Transverse colon (tissue), 4 donors: ENCODE data around the gene DCP1A.

Source experiments
- EP300 ChIP-seq: sonication (generic); formaldehyde crosslinking; IDR thresholded peaks from one replicate; pipeline ENCODE4 v1.6.1; 2017; ENCODE audit warnings: antibody characterized with exemption, low read depth
- POLR2A ChIP-seq: fragments of 450-650 bp; IDR thresholded peaks from one replicate; pipeline ENCODE4 v1.6.1; 2016; ENCODE audit warnings: antibody characterized with exemption, mild to moderate bottlenecking, moderate library complexity
- POLR2AphosphoS5 ChIP-seq, 3 donors: sonication (generic); formaldehyde crosslinking; IDR thresholded peaks; one replicate each; pipeline ENCODE4 v1.6.1; 2016; ENCODE audit warnings: antibody characterized with exemption in 3 of 3
- TF ChIP-seq, protein P1 (sequence below), 5 experiments: fragments of 200-600 bp in 3 of 5; fragments of 450-650 bp in 2 of 5; sonication (generic) in 3 of 5; IDR thresholded peaks; 1 replicate in 2 of 5; 2 replicates in 3 of 5; pipeline ENCODE4 v1.5.1; 2016 to 2017; ENCODE audit warnings: antibody characterized with exemption in 5 of 5, inconsistent platforms in 3 of 5, mild to moderate bottlenecking in 2 of 5, moderate library complexity in 1 of 5

DNA sequence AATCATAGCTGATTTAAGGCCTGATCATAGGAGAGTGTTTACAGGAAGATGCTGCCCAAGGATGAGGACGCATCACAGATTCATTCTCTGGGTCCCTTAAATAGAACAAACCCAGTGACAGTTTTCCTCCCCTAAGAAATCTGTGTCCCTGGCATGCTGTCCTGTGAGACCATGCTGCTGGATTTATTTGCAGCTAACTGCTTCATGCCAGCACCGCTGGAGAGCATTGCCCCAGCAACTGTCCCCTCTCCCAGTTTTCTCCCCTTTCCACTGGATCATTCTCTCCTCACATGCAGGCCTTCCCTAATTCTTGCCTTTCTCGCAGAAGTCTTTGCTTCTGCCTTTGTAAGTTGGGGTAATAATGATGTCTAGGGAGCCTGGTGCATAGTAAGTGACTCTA lies 29.3 kb upstream of the DCP1A start:
- TF ChIP-seq POLR2AphosphoS5 (IDR thresholded peaks at IDR 0.05), result no peak
- TF ChIP-seq, protein P1, sequence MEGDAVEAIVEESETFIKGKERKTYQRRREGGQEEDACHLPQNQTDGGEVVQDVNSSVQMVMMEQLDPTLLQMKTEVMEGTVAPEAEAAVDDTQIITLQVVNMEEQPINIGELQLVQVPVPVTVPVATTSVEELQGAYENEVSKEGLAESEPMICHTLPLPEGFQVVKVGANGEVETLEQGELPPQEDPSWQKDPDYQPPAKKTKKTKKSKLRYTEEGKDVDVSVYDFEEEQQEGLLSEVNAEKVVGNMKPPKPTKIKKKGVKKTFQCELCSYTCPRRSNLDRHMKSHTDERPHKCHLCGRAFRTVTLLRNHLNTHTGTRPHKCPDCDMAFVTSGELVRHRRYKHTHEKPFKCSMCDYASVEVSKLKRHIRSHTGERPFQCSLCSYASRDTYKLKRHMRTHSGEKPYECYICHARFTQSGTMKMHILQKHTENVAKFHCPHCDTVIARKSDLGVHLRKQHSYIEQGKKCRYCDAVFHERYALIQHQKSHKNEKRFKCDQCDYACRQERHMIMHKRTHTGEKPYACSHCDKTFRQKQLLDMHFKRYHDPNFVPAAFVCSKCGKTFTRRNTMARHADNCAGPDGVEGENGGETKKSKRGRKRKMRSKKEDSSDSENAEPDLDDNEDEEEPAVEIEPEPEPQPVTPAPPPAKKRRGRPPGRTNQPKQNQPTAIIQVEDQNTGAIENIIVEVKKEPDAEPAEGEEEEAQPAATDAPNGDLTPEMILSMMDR (IDR thresholded peaks at IDR 0.05), result no peak
- TF ChIP-seq EP300, result no peak
- no peak for TF ChIP-seq POLR2A
